Caco-2 (cell line): ENCODE results near the gene ZSCAN20. TPM values are rescaled to one million over a fixed set of nuclear protein-coding genes. Genes with fewer than 3 reads are reported as not detected.

Experiments
- Bru-seq: library from RNA; stranded (reverse); fragments of 400-500 nt; gene quantifications from one replicate; lab custom pipeline; 2021; lab: Mats Ljungman, UMichigan
- BruChase-seq, 2 experiments: library from RNA; stranded (reverse); fragments of 400-500 nt; gene quantifications; one replicate each; lab custom pipeline; 2021; lab: Mats Ljungman, UMichigan
- BruUV-seq: library from RNA; stranded (reverse); fragments of 400-500 nt; replicated peaks from 2 replicates; lab custom pipeline; 2021; lab: Mats Ljungman, UMichigan
- CTCF ChIA-PET: fragments of 300-600 bp; sonication (Branson Sonifier 250); formaldehyde crosslinking; loops from one replicate; lab custom pipeline; 2022; ENCODE audit warnings: antibody characterized with exemption; lab: Charles Lee
- POLR2A ChIA-PET: fragments of 300-600 bp; sonication (Branson Sonifier 250); formaldehyde crosslinking; loops from one replicate; lab custom pipeline; 2022; ENCODE audit warnings: antibody characterized with exemption; lab: Charles Lee
- DNase-seq, 2 experiments: peaks; one replicate each; pipeline versions ENCODE4 v3.0.0 to v3.0.0-alpha.2; 2020 to 2022
- H3K27me3 ChIP-seq: replicated peaks from 2 replicates; pipeline ENCODE4 v1.6.0; 2011; ENCODE audit warnings: low read length; ENCODE audit not compliant: control insufficient read depth, insufficient read depth
- H3K36me3 ChIP-seq: 2 replicates; pipeline ENCODE4 v1.5.1; 2011; ENCODE audit warnings: low read length; ENCODE audit not compliant: control insufficient read depth, insufficient read depth
- H3K4me1 ChIP-seq: fragments of 250-450 bp; sonication (Bioruptor Pico); 2 replicates; pipeline ENCODE4 v1.5.1; 2020; ENCODE audit warnings: mild to moderate bottlenecking
- H3K4me3 ChIP-seq: 2 replicates; pipeline ENCODE4 v1.5.1; 2011; ENCODE audit warnings: low read depth, mild to moderate bottlenecking, control low read depth, low read length
- H3K9me3 ChIP-seq: fragments of 250-450 bp; sonication (Bioruptor Pico); 2 replicates; pipeline ENCODE4 v1.5.1; 2020; ENCODE audit warnings: mild to moderate bottlenecking, moderate library complexity
- H3K27ac Mint-ChIP-seq: one replicate; pipeline ENCODE4 v1.8.0; 2022; ENCODE audit warnings: mixed read lengths; ENCODE audit not compliant: unreplicated experiment
- H3K27me3 Mint-ChIP-seq: one replicate; pipeline ENCODE4 v1.8.0; 2022; ENCODE audit warnings: mixed read lengths; ENCODE audit not compliant: insufficient read depth, unreplicated experiment
- H3K36me3 Mint-ChIP-seq: one replicate; pipeline ENCODE4 v1.8.0; 2022; ENCODE audit warnings: mild to moderate bottlenecking, mixed read lengths; ENCODE audit not compliant: insufficient read depth, unreplicated experiment
- H3K4me1 Mint-ChIP-seq: one replicate; pipeline ENCODE4 v1.8.0; 2022; ENCODE audit warnings: low read depth, mixed read lengths; ENCODE audit not compliant: unreplicated experiment
- H3K4me3 Mint-ChIP-seq: one replicate; pipeline ENCODE4 v1.8.0; 2022; ENCODE audit warnings: mild to moderate bottlenecking, moderate library complexity, mixed read lengths; ENCODE audit not compliant: unreplicated experiment
- H3K9me3 Mint-ChIP-seq: one replicate; pipeline ENCODE4 v1.8.0; 2022; ENCODE audit warnings: mixed read lengths; ENCODE audit not compliant: unreplicated experiment
- intact Hi-C: fragments of 100-400 bp; cut with micrococcal nuclease; formaldehyde crosslinking; loops from one replicate; pipeline ENCODE4 v1.10.0; 2022; ENCODE audit not compliant: unreplicated experiment
- long read RNA-seq: library from polyadenylated mRNA; stranded (forward); transcript quantifications from one replicate; pipeline ENCODE4 v2.0.0, GENCODE V29; 2022
- total RNA-seq: library from RNA; stranded (reverse); gene quantifications from 2 replicates; pipeline ENCODE4 v1.2.3, GENCODE V29; 2022
- TF ChIP-seq, protein P1 (sequence below), 2 experiments: fragments of 200-600 bp in 1 of 2; IDR thresholded peaks; 1 replicate in 1 of 2; 2 replicates in 1 of 2; pipeline versions ENCODE4 v1.5.1 to v1.8.0; 2011 to 2022; ENCODE audit warnings: antibody characterized with exemption in 1 of 2, control low read depth in 1 of 2, inconsistent platforms in 1 of 2, low read depth in 1 of 2, low read length in 1 of 2, mild to moderate bottlenecking in 1 of 2, moderate library complexity in 1 of 2; ENCODE audit not compliant: insufficient read depth in 1 of 2, severe bottlenecking in 1 of 2, unreplicated experiment in 1 of 2

ZSCAN20 gene
- 2.7 and 3.0 TPM in 2 replicates for total RNA-seq
- percentile 52 among the genes with signal in this experiment for Bru-seq, nascent RNA
- BruChase-seq, experiment 1, labeled RNA remaining after a 2-hour chase = percentile 51 among the genes with signal in this experiment
- BruChase-seq, experiment 2, labeled RNA remaining after a 6-hour chase = percentile 40 among the genes with signal in this experiment
- long read RNA-seq = 0 reads

DNA sequence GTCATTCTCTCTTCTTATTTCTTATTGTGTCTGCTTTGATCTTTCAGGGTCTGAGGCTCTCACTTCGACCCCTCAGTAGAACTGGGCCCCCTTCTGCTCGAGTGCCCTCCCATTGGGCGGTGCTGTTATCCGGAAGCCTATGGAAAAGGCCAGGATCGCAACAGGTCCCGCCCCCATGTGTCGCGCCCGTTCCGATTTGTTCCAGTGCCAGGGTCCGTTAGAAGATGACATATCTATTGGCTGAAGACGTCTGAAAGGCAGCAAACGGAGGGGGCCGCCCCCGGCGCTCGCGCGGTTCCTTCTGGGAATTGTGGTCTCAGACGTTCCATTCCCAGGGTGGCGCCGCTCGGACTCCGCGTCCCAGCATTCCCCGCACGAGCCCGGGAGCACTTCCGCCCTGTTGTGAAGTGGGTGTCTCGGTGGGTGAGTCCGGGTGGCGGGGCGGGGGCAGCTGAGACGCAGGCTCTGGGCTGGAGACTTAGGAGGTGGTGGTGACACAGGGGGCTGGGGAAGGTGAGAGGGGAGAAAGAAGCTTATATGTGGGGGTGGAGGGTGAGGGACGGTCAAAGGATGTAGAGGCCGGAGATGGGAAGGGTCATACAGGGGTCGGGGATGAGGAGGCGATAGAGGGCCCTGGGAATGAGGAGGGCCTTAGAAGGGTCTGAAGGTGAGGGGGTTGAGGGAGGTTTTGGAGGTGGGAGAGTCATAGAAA is at the start of gene ZSCAN20:
TSS of gene ZSCAN20 (plus strand) at position 377 of the 712 bp plus-strand sequence. CDS start 6,644 bp downstream, outside the sequence.
- ChIA-PET POLR2A (interaction anchor here (0.6 to 1.0 kb wide), 2 partner anchors 13 to 291 kb away, joined by 3 to 4 read pairs; no protein-coding TSS in a partner anchor), CTCF (interaction anchor here (0.8 to 1.3 kb wide), 3 partner anchors 161 to 345 kb away, joined by 3 read pairs; partner anchors contain the start of gene TRIM62)
- H3K9me3 ChIP-seq = no peaks in the 10 kb centered on the region
- TF ChIP-seq, protein P1, sequence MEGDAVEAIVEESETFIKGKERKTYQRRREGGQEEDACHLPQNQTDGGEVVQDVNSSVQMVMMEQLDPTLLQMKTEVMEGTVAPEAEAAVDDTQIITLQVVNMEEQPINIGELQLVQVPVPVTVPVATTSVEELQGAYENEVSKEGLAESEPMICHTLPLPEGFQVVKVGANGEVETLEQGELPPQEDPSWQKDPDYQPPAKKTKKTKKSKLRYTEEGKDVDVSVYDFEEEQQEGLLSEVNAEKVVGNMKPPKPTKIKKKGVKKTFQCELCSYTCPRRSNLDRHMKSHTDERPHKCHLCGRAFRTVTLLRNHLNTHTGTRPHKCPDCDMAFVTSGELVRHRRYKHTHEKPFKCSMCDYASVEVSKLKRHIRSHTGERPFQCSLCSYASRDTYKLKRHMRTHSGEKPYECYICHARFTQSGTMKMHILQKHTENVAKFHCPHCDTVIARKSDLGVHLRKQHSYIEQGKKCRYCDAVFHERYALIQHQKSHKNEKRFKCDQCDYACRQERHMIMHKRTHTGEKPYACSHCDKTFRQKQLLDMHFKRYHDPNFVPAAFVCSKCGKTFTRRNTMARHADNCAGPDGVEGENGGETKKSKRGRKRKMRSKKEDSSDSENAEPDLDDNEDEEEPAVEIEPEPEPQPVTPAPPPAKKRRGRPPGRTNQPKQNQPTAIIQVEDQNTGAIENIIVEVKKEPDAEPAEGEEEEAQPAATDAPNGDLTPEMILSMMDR (IDR thresholded peaks at IDR 0.05; ENCODE audit: insufficient read depth in 1 of 2, low read depth in 1 of 2, low read length in 1 of 2, severe bottlenecking in 1 of 2, unreplicated experiment in 1 of 2) = no peak
- Mint-ChIP-seq H3K9me3 (no peaks in the 10 kb centered on the region), H3K4me3 (peak within 1 kb of the TSS; percentile 81), H3K4me1 (peaks cover 13% of the 10 kb centered on the region), H3K36me3 (peaks cover 6% of the 10 kb centered on the region), H3K27ac (peak within 1 kb of the TSS; percentile 67), H3K27me3 (no peaks in the 10 kb centered on the region)
- peak; percentile 93 to 95 for DNase-seq
- 0 out of 2 replicates have a peak, but pooled peaks cover 4% of the 10 kb centered on the region for H3K4me1 ChIP-seq
- no TSS peak for BruUV-seq
- peak within 1 kb of the TSS; percentile 48 for H3K4me3 ChIP-seq
- no peaks in the 10 kb centered on the region for H3K27me3 ChIP-seq
- intact Hi-C loops = loop anchor here (2.0 to 5.0 kb wide), 3 partner anchors 100 to 346 kb away; no protein-coding TSS in a partner anchor
- no peaks in the 10 kb centered on the region for H3K36me3 ChIP-seq

DNA sequence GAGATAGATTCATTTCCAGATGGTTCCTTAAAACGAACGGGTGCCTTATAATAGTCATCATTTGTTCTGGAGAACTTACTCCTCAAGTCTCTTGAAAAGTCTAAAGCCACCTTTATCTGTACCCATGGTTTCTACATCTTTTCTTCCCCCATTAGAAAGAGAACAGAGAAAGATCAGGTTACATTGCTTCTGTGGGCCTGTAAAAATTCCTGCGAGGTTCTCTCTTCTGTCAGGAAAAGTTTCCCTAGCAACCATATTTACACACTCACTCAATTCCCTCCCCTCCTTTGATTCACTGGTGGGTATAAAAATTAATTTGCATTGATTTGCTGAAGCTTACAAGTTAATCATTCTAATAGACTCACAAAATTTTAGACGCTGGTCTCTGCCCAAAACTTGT is 48.2 kb upstream of the ZSCAN20 start:
- no peaks in the 10 kb centered on the region for H3K4me1 ChIP-seq
- intact Hi-C loops = no loop called here
- Mint-ChIP-seq H3K36me3 (no peaks in the 10 kb centered on the region), H3K9me3 (no peaks in the 10 kb centered on the region), H3K27me3 (no peaks in the 10 kb centered on the region), H3K4me1 (no peaks in the 10 kb centered on the region), H3K4me3 (no peak overlapping the region), H3K27ac (no peak overlapping the region)
- DNase-seq = no peak
- POLR2A ChIA-PET = no interaction called here
- TF ChIP-seq, protein P1 (IDR thresholded peaks at IDR 0.05; ENCODE audit: insufficient read depth in 1 of 2, low read depth in 1 of 2, low read length in 1 of 2, severe bottlenecking in 1 of 2, unreplicated experiment in 1 of 2) = no peak
- CTCF ChIA-PET = no interaction called here
- H3K4me3 ChIP-seq = no peak overlapping the region
- no peaks in the 10 kb centered on the region for H3K9me3 ChIP-seq
- H3K36me3 ChIP-seq = no peaks in the 10 kb centered on the region
- BruUV-seq = no TSS peak
- H3K27me3 ChIP-seq = no peaks in the 10 kb centered on the region

DNA sequence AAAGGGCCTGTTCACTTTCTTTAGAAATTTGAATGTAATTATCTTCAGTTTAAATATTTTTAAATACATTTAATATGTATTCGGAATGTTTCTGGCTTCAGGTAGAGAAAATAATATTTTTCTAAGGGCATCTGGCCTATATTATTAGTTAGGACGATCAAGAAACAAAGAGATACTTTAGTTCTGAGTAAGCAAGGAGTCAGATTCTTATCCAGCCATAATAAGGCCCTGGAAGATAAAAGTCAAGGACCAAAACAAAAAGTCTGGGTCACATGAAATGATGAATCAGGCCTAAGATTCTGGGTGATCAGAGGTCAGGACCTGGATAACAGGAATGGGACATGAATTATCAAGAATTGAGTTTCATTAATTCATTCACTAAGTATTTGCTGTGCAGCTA is 47.8 kb upstream of the ZSCAN20 start:
- no peak for DNase-seq
- no peaks in the 10 kb centered on the region for H3K4me1 Mint-ChIP-seq
- intact Hi-C loops = no loop called here
- Histone ChIP-seq H3K4me1 (no peaks in the 10 kb centered on the region; the same call in 1 of the 2 replicates), H3K27me3 (no peaks in the 10 kb centered on the region), H3K36me3 (no peaks in the 10 kb centered on the region), H3K4me3 (no peak overlapping the region), H3K9me3 (no peaks in the 10 kb centered on the region)
- no peaks in the 10 kb centered on the region for H3K9me3 Mint-ChIP-seq
- no peak overlapping the region for H3K27ac Mint-ChIP-seq
- ChIA-PET POLR2A (no interaction called here), CTCF (no interaction called here)
- no peaks in the 10 kb centered on the region for H3K27me3 Mint-ChIP-seq
- TF ChIP-seq, protein P1 (IDR thresholded peaks at IDR 0.05; ENCODE audit: insufficient read depth in 1 of 2, low read depth in 1 of 2, low read length in 1 of 2, severe bottlenecking in 1 of 2, unreplicated experiment in 1 of 2) = no peak
- no TSS peak for BruUV-seq
- H3K4me3 Mint-ChIP-seq = no peak overlapping the region
- no peaks in the 10 kb centered on the region for H3K36me3 Mint-ChIP-seq
